ENCODE results near the gene MAP3K3. TPM values are rescaled to one million over a fixed set of nuclear protein-coding genes. Genes with fewer than 3 reads are reported as not detected.

The MAP3K3 gene
- total RNA-seq, 3 donors from 2014 or later (not counting 1 experiment from before 2014, with no cell fraction given), result 82.0 to 89.2 (median 88.5) TPM

GRCh38 chr17:63675607-63676546 is 53.7 kb downstream of the MAP3K3 start:
- no peaks in the 10 kb centered on the region for H3K9me3 Mint-ChIP-seq
- peak overlapping the region; percentile 29 to 58 for H3K27ac Mint-ChIP-seq
- Histone ChIP-seq H3K27me3 (ENCODE audit: control insufficient read depth, insufficient read depth, low read length) (no peaks in the 10 kb centered on the region), H3K4me3 (ENCODE audit: low read length) (no peak overlapping the region), H3K36me3 (ENCODE audit: control insufficient read depth, insufficient read depth, low read length) (peaks cover 35% of the 10 kb centered on the region), H3K4me1 (ENCODE audit: control insufficient read depth, insufficient read depth, low read length) (no peaks in the 10 kb centered on the region), H3K27ac (ENCODE audit: low read length) (no peak overlapping the region), H3K9me3 (ENCODE audit: control insufficient read depth, insufficient read depth, low read length) (no peaks in the 10 kb centered on the region)
- H3K36me3 Mint-ChIP-seq, result no peaks in the 10 kb centered on the region
- DNase-seq (no peak), ATAC-seq (no peak)
- TF ChIP-seq, protein P1, sequence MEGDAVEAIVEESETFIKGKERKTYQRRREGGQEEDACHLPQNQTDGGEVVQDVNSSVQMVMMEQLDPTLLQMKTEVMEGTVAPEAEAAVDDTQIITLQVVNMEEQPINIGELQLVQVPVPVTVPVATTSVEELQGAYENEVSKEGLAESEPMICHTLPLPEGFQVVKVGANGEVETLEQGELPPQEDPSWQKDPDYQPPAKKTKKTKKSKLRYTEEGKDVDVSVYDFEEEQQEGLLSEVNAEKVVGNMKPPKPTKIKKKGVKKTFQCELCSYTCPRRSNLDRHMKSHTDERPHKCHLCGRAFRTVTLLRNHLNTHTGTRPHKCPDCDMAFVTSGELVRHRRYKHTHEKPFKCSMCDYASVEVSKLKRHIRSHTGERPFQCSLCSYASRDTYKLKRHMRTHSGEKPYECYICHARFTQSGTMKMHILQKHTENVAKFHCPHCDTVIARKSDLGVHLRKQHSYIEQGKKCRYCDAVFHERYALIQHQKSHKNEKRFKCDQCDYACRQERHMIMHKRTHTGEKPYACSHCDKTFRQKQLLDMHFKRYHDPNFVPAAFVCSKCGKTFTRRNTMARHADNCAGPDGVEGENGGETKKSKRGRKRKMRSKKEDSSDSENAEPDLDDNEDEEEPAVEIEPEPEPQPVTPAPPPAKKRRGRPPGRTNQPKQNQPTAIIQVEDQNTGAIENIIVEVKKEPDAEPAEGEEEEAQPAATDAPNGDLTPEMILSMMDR (IDR thresholded peaks at IDR 0.05), result no peak
- WGBS (ENCODE audit: insufficient coverage), result 76% methylated on average over 6 of the region's 6 CpGs
- no peaks in the 10 kb centered on the region for H3K27me3 Mint-ChIP-seq (ENCODE audit: low read depth in 2 of 2)
- peaks cover 0 to 20% of the 10 kb centered on the region in 2 donors for H3K4me1 Mint-ChIP-seq
- no peak overlapping the region for H3K4me3 Mint-ChIP-seq
- intact Hi-C loops (cut with micrococcal nuclease), result no loop called here

GRCh38 chr17:63676584-63676983 is 54.4 kb downstream of the MAP3K3 start:
- Mint-ChIP-seq H3K27ac (peak overlapping the region in 1 of 2 donors; percentile 58), H3K27me3 (ENCODE audit: low read depth in 2 of 2) (no peaks in the 10 kb centered on the region), H3K4me1 (peaks cover 0 to 18% of the 10 kb centered on the region in 2 donors), H3K9me3 (no peaks in the 10 kb centered on the region), H3K4me3 (no peak overlapping the region), H3K36me3 (no peaks in the 10 kb centered on the region)
- no peak overlapping the region for H3K27ac ChIP-seq (ENCODE audit: low read length)
- H3K9me3 ChIP-seq (ENCODE audit: control insufficient read depth, insufficient read depth, low read length), result no peaks in the 10 kb centered on the region
- no peak for DNase-seq
- intact Hi-C loops (cut with micrococcal nuclease), result no loop called here
- H3K4me3 ChIP-seq (ENCODE audit: low read length), result no peak overlapping the region
- H3K27me3 ChIP-seq (ENCODE audit: control insufficient read depth, insufficient read depth, low read length), result no peaks in the 10 kb centered on the region
- WGBS (ENCODE audit: insufficient coverage), result 54% methylated on average over 3 of the region's 3 CpGs
- TF ChIP-seq, protein P1 (IDR thresholded peaks at IDR 0.05), result no peak
- peaks cover 36% of the 10 kb centered on the region for H3K36me3 ChIP-seq (ENCODE audit: control insufficient read depth, insufficient read depth, low read length)
- no peaks in the 10 kb centered on the region for H3K4me1 ChIP-seq (ENCODE audit: control insufficient read depth, insufficient read depth, low read length)
- ATAC-seq, result no peak

GRCh38 chr17:63679214-63679613 is 57.0 kb downstream of the MAP3K3 start:
- H3K27me3 Mint-ChIP-seq (ENCODE audit: low read depth in 2 of 2), result no peaks in the 10 kb centered on the region
- H3K36me3 Mint-ChIP-seq, result peaks cover 8% of the 10 kb centered on the region
- TF ChIP-seq, protein P1 (IDR thresholded peaks at IDR 0.05), result no peak
- H3K4me1 Mint-ChIP-seq, result peaks cover 0 to 18% of the 10 kb centered on the region in 2 donors
- H3K27ac Mint-ChIP-seq, result no peak overlapping the region
- H3K27me3 ChIP-seq (ENCODE audit: control insufficient read depth, insufficient read depth, low read length), result no peaks in the 10 kb centered on the region
- DNase-seq (no peak), ATAC-seq (no peak)
- no peaks in the 10 kb centered on the region for H3K9me3 Mint-ChIP-seq
- H3K4me3 ChIP-seq (ENCODE audit: low read length), result no peak overlapping the region
- WGBS (ENCODE audit: insufficient coverage), result 98% methylated on average over 4 of the region's 5 CpGs
- no peak overlapping the region for H3K4me3 Mint-ChIP-seq
- peaks cover 53% of the 10 kb centered on the region for H3K36me3 ChIP-seq (ENCODE audit: control insufficient read depth, insufficient read depth, low read length)
- H3K4me1 ChIP-seq (ENCODE audit: control insufficient read depth, insufficient read depth, low read length), result no peaks in the 10 kb centered on the region
- H3K27ac ChIP-seq (ENCODE audit: low read length), result no peak overlapping the region
- H3K9me3 ChIP-seq (ENCODE audit: control insufficient read depth, insufficient read depth, low read length), result no peaks in the 10 kb centered on the region
- intact Hi-C loops (cut with micrococcal nuclease), result no loop called here
